MM.1S (cell line): Measurements from ENCODE around the gene DNM1L.

Experiments
- CTCF ChIP-seq: fragments of 300-600 bp; sonication (generic); IDR thresholded peaks from 2 replicates; pipeline ENCODE4 v1.5.1; 2016; ENCODE audit warnings: antibody characterized with exemption, low read length, mixed read lengths
- EZH2 ChIP-seq: fragments of 300-600 bp; sonication (generic); optimal IDR thresholded peaks from 2 replicates; pipeline ENCODE3; 2017; ENCODE audit warnings: low read depth, mild to moderate bottlenecking, antibody characterized with exemption, low read length, mixed read lengths
- EZH2phosphoT487 ChIP-seq: fragments of 300-600 bp; sonication (generic); IDR thresholded peaks from 2 replicates; pipeline ENCODE4 v1.6.1; 2018; ENCODE audit warnings: antibody characterized with exemption, low read length

GRCh38 chr12:32661706-32662105 lies 17.4 kb upstream of the DNM1L start:
- TF ChIP-seq CTCF, result no peak
- no peak for TF ChIP-seq EZH2phosphoT487
- no peak for TF ChIP-seq EZH2
